Activated CD4-positive, alpha-beta T cell treated with anti-CD3 and anti-CD28 coated beads, Interleukin-2, amount 50 U/mL, for 1 hour (primary cell): ENCODE measurements around the gene ENPP7.
A peak's percentile ranks its signal among the peaks of the same experiment; 100 is the strongest.

Experiments
- DNase-seq: peaks from one replicate; pipeline ENCODE4 v3.0.0-alpha.2; 2020

The ENPP7 gene

GRCh38 chr17:79704691-79705090, 26.1 kb upstream of the ENPP7 start:
- DNase-seq = no peak

- no peak for DNase-seq
These were observed 25.1 kb upstream of the ENPP7 start for GRCh38 chr17:79705674-79706073.

GRCh38 chr17:79706931-79707850, 23.6 kb upstream of the ENPP7 start:
- DNase-seq = no peak

GRCh38 chr17:79707931-79708891, 22.5 kb upstream of the ENPP7 start:
- DNase-seq = peak; percentile 55

- no peak for DNase-seq
These were observed 18.9 kb upstream of the ENPP7 start for GRCh38 chr17:79711715-79712305.

GRCh38 chr17:79713391-79713790, 17.4 kb upstream of the ENPP7 start:
- DNase-seq = no peak

- no peak for DNase-seq
These were observed 16.3 kb upstream of the ENPP7 start for GRCh38 chr17:79714176-79715097.

GRCh38 chr17:79715098-79715942, 15.4 kb upstream of the ENPP7 start:
- no peak for DNase-seq

GRCh38 chr17:79715943-79716797, 14.6 kb upstream of the ENPP7 start:
- no peak for DNase-seq

GRCh38 chr17:79720705-79721292, 9.9 kb upstream of the ENPP7 start:
- DNase-seq = no peak

GRCh38 chr17:79721993-79722671, 8.6 kb upstream of the ENPP7 start:
- no peak for DNase-seq

- DNase-seq = no peak
These were observed 8.0 kb upstream of the ENPP7 start for GRCh38 chr17:79722787-79723186.

- peak; percentile 79 for DNase-seq
These were observed 2.4 kb upstream of the ENPP7 start for GRCh38 chr17:79728169-79728907.

GRCh38 chr17:79728908-79729471, 1.8 kb upstream of the ENPP7 start:
- no peak for DNase-seq

GRCh38 chr17:79729761-79730160, 982 bp upstream of the ENPP7 start:
- DNase-seq = no peak

GRCh38 chr17:79730437-79730768, 340 bp upstream of the ENPP7 start:
- DNase-seq = no peak

GRCh38 chr17:79732254-79732653, 1.5 kb downstream of the ENPP7 start:
- no peak for DNase-seq
